Neural cell (in vitro differentiated cells): ENCODE data around the gene DPH1.

ENCODE experiments used
- EZH2 ChIP-seq: fragments of 200-600, 300-800 bp; shearing (Covaris generic), sonication (generic); IDR thresholded peaks from 2 replicates; pipeline ENCODE4 v1.6.1; 2014; ENCODE audit warnings: antibody characterized with exemption, low read length, borderline replicate concordance, mild to moderate bottlenecking; ENCODE audit not compliant: insufficient read depth, poor library complexity, severe bottlenecking
- POLR2AphosphoS5 ChIP-seq: IDR thresholded peaks from 2 replicates; pipeline ENCODE4 v1.6.1; 2012
- RAD21 ChIP-seq: fragments of 450-650 bp; conservative IDR thresholded peaks from 2 replicates; pipeline ENCODE4 v1.6.1; 2014; ENCODE audit warnings: antibody characterized with exemption, mild to moderate bottlenecking, moderate library complexity
- SMC3 ChIP-seq: fragments of 450-650 bp; conservative IDR thresholded peaks from 2 replicates; pipeline ENCODE4 v1.6.1; 2014; ENCODE audit warnings: antibody characterized with exemption, mild to moderate bottlenecking, moderate library complexity; ENCODE audit not compliant: poor library complexity
- TAF1 ChIP-seq: IDR thresholded peaks from 2 replicates; pipeline ENCODE4 v1.6.1; 2012; ENCODE audit warnings: low read depth
- TF ChIP-seq, protein P1 (sequence below): fragments of 450-650 bp; IDR thresholded peaks from 2 replicates; pipeline ENCODE4 v1.5.1; 2014; ENCODE audit warnings: antibody characterized with exemption, mild to moderate bottlenecking, moderate library complexity; ENCODE audit not compliant: poor library complexity, severe bottlenecking
- TF ChIP-seq, protein P2 (sequence below): IDR thresholded peaks from 2 replicates; pipeline ENCODE4 v1.6.1; 2012; ENCODE audit warnings: borderline replicate concordance

DNA sequence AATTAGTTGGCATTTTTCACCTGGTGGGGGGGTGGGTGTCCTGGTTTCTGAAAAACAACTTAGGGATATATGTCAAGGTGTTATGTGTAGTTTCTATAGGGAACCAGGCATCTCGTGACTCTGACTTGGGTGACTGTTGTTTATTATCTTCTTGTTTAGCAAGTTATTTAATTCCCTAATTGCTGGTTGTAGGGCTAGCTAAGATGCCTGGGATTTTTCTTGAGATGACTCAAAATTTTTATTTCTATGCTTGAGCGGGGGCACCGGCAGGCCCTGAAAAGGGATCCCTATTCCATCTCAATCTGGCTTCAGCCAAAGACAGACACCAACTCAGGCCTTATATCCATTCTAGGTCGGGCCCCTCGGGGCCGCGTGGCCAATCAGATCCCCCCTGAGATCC lies 3.2 kb downstream of the DPH1 start:
- TF ChIP-seq, protein P1, sequence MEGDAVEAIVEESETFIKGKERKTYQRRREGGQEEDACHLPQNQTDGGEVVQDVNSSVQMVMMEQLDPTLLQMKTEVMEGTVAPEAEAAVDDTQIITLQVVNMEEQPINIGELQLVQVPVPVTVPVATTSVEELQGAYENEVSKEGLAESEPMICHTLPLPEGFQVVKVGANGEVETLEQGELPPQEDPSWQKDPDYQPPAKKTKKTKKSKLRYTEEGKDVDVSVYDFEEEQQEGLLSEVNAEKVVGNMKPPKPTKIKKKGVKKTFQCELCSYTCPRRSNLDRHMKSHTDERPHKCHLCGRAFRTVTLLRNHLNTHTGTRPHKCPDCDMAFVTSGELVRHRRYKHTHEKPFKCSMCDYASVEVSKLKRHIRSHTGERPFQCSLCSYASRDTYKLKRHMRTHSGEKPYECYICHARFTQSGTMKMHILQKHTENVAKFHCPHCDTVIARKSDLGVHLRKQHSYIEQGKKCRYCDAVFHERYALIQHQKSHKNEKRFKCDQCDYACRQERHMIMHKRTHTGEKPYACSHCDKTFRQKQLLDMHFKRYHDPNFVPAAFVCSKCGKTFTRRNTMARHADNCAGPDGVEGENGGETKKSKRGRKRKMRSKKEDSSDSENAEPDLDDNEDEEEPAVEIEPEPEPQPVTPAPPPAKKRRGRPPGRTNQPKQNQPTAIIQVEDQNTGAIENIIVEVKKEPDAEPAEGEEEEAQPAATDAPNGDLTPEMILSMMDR, result no peak
- TF ChIP-seq POLR2AphosphoS5, result no peak
- no peak for TF ChIP-seq EZH2
- no peak for TF ChIP-seq RAD21
- no peak for TF ChIP-seq TAF1
- TF ChIP-seq, protein P2, sequence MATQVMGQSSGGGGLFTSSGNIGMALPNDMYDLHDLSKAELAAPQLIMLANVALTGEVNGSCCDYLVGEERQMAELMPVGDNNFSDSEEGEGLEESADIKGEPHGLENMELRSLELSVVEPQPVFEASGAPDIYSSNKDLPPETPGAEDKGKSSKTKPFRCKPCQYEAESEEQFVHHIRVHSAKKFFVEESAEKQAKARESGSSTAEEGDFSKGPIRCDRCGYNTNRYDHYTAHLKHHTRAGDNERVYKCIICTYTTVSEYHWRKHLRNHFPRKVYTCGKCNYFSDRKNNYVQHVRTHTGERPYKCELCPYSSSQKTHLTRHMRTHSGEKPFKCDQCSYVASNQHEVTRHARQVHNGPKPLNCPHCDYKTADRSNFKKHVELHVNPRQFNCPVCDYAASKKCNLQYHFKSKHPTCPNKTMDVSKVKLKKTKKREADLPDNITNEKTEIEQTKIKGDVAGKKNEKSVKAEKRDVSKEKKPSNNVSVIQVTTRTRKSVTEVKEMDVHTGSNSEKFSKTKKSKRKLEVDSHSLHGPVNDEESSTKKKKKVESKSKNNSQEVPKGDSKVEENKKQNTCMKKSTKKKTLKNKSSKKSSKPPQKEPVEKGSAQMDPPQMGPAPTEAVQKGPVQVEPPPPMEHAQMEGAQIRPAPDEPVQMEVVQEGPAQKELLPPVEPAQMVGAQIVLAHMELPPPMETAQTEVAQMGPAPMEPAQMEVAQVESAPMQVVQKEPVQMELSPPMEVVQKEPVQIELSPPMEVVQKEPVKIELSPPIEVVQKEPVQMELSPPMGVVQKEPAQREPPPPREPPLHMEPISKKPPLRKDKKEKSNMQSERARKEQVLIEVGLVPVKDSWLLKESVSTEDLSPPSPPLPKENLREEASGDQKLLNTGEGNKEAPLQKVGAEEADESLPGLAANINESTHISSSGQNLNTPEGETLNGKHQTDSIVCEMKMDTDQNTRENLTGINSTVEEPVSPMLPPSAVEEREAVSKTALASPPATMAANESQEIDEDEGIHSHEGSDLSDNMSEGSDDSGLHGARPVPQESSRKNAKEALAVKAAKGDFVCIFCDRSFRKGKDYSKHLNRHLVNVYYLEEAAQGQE, result no peak
- no peak for TF ChIP-seq SMC3
